ENCODE results near the gene GSTA2.

GRCh38 chr6:52707963-52708680 is 55.2 kb downstream of the GSTA2 start:
- TF ChIP-seq, protein P1, sequence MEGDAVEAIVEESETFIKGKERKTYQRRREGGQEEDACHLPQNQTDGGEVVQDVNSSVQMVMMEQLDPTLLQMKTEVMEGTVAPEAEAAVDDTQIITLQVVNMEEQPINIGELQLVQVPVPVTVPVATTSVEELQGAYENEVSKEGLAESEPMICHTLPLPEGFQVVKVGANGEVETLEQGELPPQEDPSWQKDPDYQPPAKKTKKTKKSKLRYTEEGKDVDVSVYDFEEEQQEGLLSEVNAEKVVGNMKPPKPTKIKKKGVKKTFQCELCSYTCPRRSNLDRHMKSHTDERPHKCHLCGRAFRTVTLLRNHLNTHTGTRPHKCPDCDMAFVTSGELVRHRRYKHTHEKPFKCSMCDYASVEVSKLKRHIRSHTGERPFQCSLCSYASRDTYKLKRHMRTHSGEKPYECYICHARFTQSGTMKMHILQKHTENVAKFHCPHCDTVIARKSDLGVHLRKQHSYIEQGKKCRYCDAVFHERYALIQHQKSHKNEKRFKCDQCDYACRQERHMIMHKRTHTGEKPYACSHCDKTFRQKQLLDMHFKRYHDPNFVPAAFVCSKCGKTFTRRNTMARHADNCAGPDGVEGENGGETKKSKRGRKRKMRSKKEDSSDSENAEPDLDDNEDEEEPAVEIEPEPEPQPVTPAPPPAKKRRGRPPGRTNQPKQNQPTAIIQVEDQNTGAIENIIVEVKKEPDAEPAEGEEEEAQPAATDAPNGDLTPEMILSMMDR (IDR thresholded peaks at IDR 0.05; ENCODE audit: borderline replicate concordance, extremely low read depth, low read length, poor library complexity, severe bottlenecking) = no peak
- TF ChIP-seq EZH2 (IDR thresholded peaks at IDR 0.05; ENCODE audit: borderline replicate concordance, low read depth, low read length, severe bottlenecking) = no peak
